ENCODE results near the gene SRP54. TPM values are rescaled to one million over a fixed set of nuclear protein-coding genes. Genes with fewer than 3 reads are reported as not detected.

The SRP54 gene
- polyA plus RNA-seq, 3 donors = 24.9 to 33.6 (median 25.4) TPM

GRCh38 chr14:35044939-35045797, 62.4 kb downstream of the SRP54 start:
- H3K4me1 ChIP-seq (ENCODE audit: control insufficient read depth in 1 of 2, insufficient read depth in 2 of 2, low read length in 2 of 2) = peaks cover 10 to 24% of the 10 kb centered on the region in 2 donors
- H3K27me3 ChIP-seq (ENCODE audit: control insufficient read depth in 2 of 2, insufficient read depth in 2 of 2, low read length in 2 of 2) = no peaks in the 10 kb centered on the region
- H3K4me2 ChIP-seq (replicated peaks; ENCODE audit: extremely low read depth, low read length, poor library complexity, severe bottlenecking) = peak overlapping the region; percentile 95
- peak overlapping the region; percentile 96 to 98 for H3K4me3 Mint-ChIP-seq
- peak overlapping the region; percentile 94 for H3K9ac ChIP-seq (ENCODE audit: insufficient read depth, low read length, poor library complexity, severe bottlenecking)
- WGBS (ENCODE audit: insufficient coverage) = 0% methylated on average over 6 of the region's 8 CpGs
- H3K79me2 ChIP-seq (ENCODE audit: insufficient read depth, low read length) = peaks cover 10% of the 10 kb centered on the region
- intact Hi-C loops (cut with micrococcal nuclease) = loop anchor here (5.0 to 10.0 kb wide), 4 partner anchors 60 to 260 kb away; partner anchors contain the start of genes PPP2R3C (in 1 of the 2), PRORP (in 1 of the 2) and SRP54 (in 1 of the 2)
- no peaks in the 10 kb centered on the region for H3K9me3 Mint-ChIP-seq
- peak overlapping the region; percentile 98 to 100 (median 99) for H3K27ac Mint-ChIP-seq
- peaks cover 22% of the 10 kb centered on the region for H3K4me1 Mint-ChIP-seq
- DNase-seq = peak in 1 of 3 donors; percentile 72
- no peaks in the 10 kb centered on the region for H3K36me3 ChIP-seq (replicated peaks in 1 of 2; ENCODE audit: control insufficient read depth in 1 of 2, insufficient read depth in 2 of 2, low read length in 2 of 2)
- TF ChIP-seq, protein P1, sequence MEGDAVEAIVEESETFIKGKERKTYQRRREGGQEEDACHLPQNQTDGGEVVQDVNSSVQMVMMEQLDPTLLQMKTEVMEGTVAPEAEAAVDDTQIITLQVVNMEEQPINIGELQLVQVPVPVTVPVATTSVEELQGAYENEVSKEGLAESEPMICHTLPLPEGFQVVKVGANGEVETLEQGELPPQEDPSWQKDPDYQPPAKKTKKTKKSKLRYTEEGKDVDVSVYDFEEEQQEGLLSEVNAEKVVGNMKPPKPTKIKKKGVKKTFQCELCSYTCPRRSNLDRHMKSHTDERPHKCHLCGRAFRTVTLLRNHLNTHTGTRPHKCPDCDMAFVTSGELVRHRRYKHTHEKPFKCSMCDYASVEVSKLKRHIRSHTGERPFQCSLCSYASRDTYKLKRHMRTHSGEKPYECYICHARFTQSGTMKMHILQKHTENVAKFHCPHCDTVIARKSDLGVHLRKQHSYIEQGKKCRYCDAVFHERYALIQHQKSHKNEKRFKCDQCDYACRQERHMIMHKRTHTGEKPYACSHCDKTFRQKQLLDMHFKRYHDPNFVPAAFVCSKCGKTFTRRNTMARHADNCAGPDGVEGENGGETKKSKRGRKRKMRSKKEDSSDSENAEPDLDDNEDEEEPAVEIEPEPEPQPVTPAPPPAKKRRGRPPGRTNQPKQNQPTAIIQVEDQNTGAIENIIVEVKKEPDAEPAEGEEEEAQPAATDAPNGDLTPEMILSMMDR (IDR thresholded peaks at IDR 0.05) = no peak
- H4K20me1 ChIP-seq (ENCODE audit: insufficient read depth, low read length) = no peaks in the 10 kb centered on the region
- peak overlapping the region; percentile 59 to 94 (median 86) for H3K4me3 ChIP-seq (replicated peaks in 1 of 3; ENCODE audit: low read depth in 2 of 3, low read length in 3 of 3)
- H3K36me3 Mint-ChIP-seq = peaks cover 0 to 7% of the 10 kb centered on the region in 2 donors
- H3K9me3 ChIP-seq (replicated peaks in 1 of 2; ENCODE audit: control insufficient read depth in 1 of 2, insufficient read depth in 1 of 2, low read length in 2 of 2) = no peaks in the 10 kb centered on the region
- H2AFZ ChIP-seq (ENCODE audit: insufficient read depth, low read depth, low read length, poor library complexity, severe bottlenecking) = peak overlapping the region; percentile 62
- H3K27ac ChIP-seq (ENCODE audit: low read depth in 1 of 2, low read length in 2 of 2) = peak overlapping the region; percentile 80 to 94
- H3K27me3 Mint-ChIP-seq (ENCODE audit: low read depth in 3 of 3) = peaks cover 0 to 1% (median 0%) of the 10 kb centered on the region in 3 donors

- DNase-seq = peak in 1 of 3 donors; percentile 31
- no peaks in the 10 kb centered on the region for H4K20me1 ChIP-seq (ENCODE audit: insufficient read depth, low read length)
- H3K9me3 ChIP-seq (replicated peaks in 1 of 2; ENCODE audit: control insufficient read depth in 1 of 2, insufficient read depth in 1 of 2, low read length in 2 of 2) = no peaks in the 10 kb centered on the region
- peak overlapping the region; percentile 96 to 98 for H3K4me3 Mint-ChIP-seq
- TF ChIP-seq, protein P1 (IDR thresholded peaks at IDR 0.05) = no peak
- H3K79me2 ChIP-seq (ENCODE audit: insufficient read depth, low read length) = peaks cover 10% of the 10 kb centered on the region
- H3K4me1 Mint-ChIP-seq = peaks cover 25% of the 10 kb centered on the region
- peaks cover 4 to 7% of the 10 kb centered on the region in 2 donors for H3K36me3 Mint-ChIP-seq
- peak overlapping the region; percentile 98 to 100 (median 99) for H3K27ac Mint-ChIP-seq
- H3K9me3 Mint-ChIP-seq = no peaks in the 10 kb centered on the region
- peak overlapping the region; percentile 94 for H3K9ac ChIP-seq (ENCODE audit: insufficient read depth, low read length, poor library complexity, severe bottlenecking)
- H3K36me3 ChIP-seq (replicated peaks in 1 of 2; ENCODE audit: control insufficient read depth in 1 of 2, insufficient read depth in 2 of 2, low read length in 2 of 2) = no peaks in the 10 kb centered on the region
- peak overlapping the region; percentile 59 to 94 (median 86) for H3K4me3 ChIP-seq (replicated peaks in 1 of 3; ENCODE audit: low read depth in 2 of 3, low read length in 3 of 3)
- intact Hi-C loops (cut with micrococcal nuclease) = loop anchor here (2.0 to 10.0 kb wide), 7 partner anchors 61 to 259 kb away; partner anchors contain the start of genes PPP2R3C (in 2 of the 2), SRP54 (in 2 of the 2) and PRORP (in 1 of the 2)
- peak overlapping the region; percentile 62 for H2AFZ ChIP-seq (ENCODE audit: insufficient read depth, low read depth, low read length, poor library complexity, severe bottlenecking)
- H3K27me3 Mint-ChIP-seq (ENCODE audit: low read depth in 3 of 3) = peaks cover 0 to 1% (median 0%) of the 10 kb centered on the region in 3 donors
- H3K4me1 ChIP-seq (ENCODE audit: control insufficient read depth in 1 of 2, insufficient read depth in 2 of 2, low read length in 2 of 2) = peaks cover 14 to 24% of the 10 kb centered on the region in 2 donors
- H3K4me2 ChIP-seq (replicated peaks; ENCODE audit: extremely low read depth, low read length, poor library complexity, severe bottlenecking) = peak overlapping the region; percentile 95
- no peaks in the 10 kb centered on the region for H3K27me3 ChIP-seq (ENCODE audit: control insufficient read depth in 2 of 2, insufficient read depth in 2 of 2, low read length in 2 of 2)
- H3K27ac ChIP-seq (ENCODE audit: low read depth in 1 of 2, low read length in 2 of 2) = peak overlapping the region; percentile 80 to 94
- WGBS (ENCODE audit: insufficient coverage) = 0% methylated on average over 4 of the region's 6 CpGs
Observed at GRCh38 chr14:35045798-35046047, 62.9 kb downstream of the SRP54 start.
